ENCODE results near the gene KRT83.
A peak's percentile ranks its signal among the peaks of the same experiment; 100 is the strongest.

KRT83 gene

DNA sequence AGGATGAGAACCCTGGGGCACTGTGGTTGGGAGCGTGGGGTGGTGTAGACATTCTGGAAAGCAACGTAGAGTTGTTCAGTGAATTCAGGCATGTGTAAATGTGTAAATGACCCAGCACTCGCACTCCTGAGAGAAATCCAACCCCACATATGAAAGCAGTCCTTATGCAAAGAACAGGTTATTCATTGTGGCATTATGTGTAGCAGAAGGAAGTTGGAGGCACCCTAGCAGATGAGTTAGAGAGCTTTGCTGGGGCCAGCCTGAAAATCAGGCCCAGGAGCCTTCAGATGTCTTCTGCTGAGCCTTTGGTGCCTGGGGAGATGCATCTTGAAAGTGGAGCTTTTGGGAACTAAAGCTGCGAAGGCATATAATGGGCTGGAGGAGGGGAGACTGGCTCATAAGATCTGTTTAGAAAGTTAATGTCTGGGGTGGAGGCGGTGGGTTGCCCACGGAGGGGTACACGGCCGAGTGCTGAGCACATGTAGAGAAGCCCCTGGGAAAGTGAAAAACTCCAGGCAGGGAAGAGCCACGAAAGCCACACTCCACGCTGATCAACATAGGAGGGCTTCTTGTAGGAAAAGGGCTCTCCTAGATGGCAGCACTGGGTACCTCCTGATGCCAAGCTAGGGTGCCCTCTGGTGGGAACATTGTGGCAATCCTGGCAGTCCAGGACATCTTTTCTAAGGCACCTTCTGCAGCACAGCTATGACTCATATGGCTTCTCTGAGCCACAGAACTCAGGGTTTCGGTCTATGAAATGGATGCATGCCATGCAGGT is 6.0 kb upstream of the KRT83 start (continued):
- TF ChIP-seq, protein P1, sequence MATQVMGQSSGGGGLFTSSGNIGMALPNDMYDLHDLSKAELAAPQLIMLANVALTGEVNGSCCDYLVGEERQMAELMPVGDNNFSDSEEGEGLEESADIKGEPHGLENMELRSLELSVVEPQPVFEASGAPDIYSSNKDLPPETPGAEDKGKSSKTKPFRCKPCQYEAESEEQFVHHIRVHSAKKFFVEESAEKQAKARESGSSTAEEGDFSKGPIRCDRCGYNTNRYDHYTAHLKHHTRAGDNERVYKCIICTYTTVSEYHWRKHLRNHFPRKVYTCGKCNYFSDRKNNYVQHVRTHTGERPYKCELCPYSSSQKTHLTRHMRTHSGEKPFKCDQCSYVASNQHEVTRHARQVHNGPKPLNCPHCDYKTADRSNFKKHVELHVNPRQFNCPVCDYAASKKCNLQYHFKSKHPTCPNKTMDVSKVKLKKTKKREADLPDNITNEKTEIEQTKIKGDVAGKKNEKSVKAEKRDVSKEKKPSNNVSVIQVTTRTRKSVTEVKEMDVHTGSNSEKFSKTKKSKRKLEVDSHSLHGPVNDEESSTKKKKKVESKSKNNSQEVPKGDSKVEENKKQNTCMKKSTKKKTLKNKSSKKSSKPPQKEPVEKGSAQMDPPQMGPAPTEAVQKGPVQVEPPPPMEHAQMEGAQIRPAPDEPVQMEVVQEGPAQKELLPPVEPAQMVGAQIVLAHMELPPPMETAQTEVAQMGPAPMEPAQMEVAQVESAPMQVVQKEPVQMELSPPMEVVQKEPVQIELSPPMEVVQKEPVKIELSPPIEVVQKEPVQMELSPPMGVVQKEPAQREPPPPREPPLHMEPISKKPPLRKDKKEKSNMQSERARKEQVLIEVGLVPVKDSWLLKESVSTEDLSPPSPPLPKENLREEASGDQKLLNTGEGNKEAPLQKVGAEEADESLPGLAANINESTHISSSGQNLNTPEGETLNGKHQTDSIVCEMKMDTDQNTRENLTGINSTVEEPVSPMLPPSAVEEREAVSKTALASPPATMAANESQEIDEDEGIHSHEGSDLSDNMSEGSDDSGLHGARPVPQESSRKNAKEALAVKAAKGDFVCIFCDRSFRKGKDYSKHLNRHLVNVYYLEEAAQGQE (tag by site-specific recombination; IDR thresholded peaks at IDR 0.05): no peak
- TF ChIP-seq PRDM6 (tag by site-specific recombination; IDR thresholded peaks at IDR 0.05): no peak
- TF ChIP-seq ZNF37A (tag by site-specific recombination; IDR thresholded peaks at IDR 0.05): no peak
- no peak for TF ChIP-seq ZNF324 (tag by site-specific recombination; IDR thresholded peaks at IDR 0.05)
- TF ChIP-seq GLIS1 (tag by site-specific recombination; IDR thresholded peaks at IDR 0.05): 0 out of 2 replicates have a peak, but pooled peaks have one; percentile 14
- TF ChIP-seq ZFP37 (tag by site-specific recombination; IDR thresholded peaks at IDR 0.05): 0 out of 2 replicates have a peak, but pooled peaks have one; percentile 55
- no peak for TF ChIP-seq ZNF280D (tag by site-specific recombination; IDR thresholded peaks at IDR 0.05)
- no peak for TF ChIP-seq YY1 (tag by site-specific recombination; IDR thresholded peaks at IDR 0.05)
- 0 out of 2 replicates have a peak, but pooled peaks have one; percentile 37 for TF ChIP-seq ZBTB8A (tag by site-specific recombination; IDR thresholded peaks at IDR 0.05)
- TF ChIP-seq SP3 (tag by site-specific recombination; IDR thresholded peaks at IDR 0.05): no peak
- no peak for TF ChIP-seq ZNF580 (tag by site-specific recombination; IDR thresholded peaks at IDR 0.05)
- no peak for TF ChIP-seq ZNF169 (tag by site-specific recombination; IDR thresholded peaks at IDR 0.05)
- peak; percentile 74; the same call in 1 of the 2 replicates for TF ChIP-seq ZBTB48 (tag by site-specific recombination; IDR thresholded peaks at IDR 0.05)
- TF ChIP-seq ZNF544 (tag by site-specific recombination; IDR thresholded peaks at IDR 0.05): no peak
- TF ChIP-seq ZBTB1 (tag by site-specific recombination; IDR thresholded peaks at IDR 0.05): no peak
- no peak for TF ChIP-seq ZNF133 (tag by site-specific recombination; IDR thresholded peaks at IDR 0.05)
- no peak for TF ChIP-seq PRDM4 (tag by site-specific recombination; IDR thresholded peaks at IDR 0.05)
- TF ChIP-seq ZNF654 (tag by site-specific recombination; IDR thresholded peaks at IDR 0.05; ENCODE audit: low read depth): peak; percentile 67
- no peak for TF ChIP-seq ZNF146 (tag by site-specific recombination; IDR thresholded peaks at IDR 0.05)
- 0 out of 2 replicates have a peak, but pooled peaks have one; percentile 23 for TF ChIP-seq ZNF335 (tag by site-specific recombination; conservative IDR thresholded peaks at IDR 0.05)
- no peak for TF ChIP-seq ZNF16 (tag by site-specific recombination; IDR thresholded peaks at IDR 0.05; ENCODE audit: low read depth)
- peak; percentile 28; the same call in 1 of the 2 replicates for TF ChIP-seq ZNF394 (tag by site-specific recombination; IDR thresholded peaks at IDR 0.05; ENCODE audit: borderline replicate concordance)
- TF ChIP-seq ZNF248 (tag by site-specific recombination; IDR thresholded peaks at IDR 0.05): no peak
- TF ChIP-seq ZBTB17 (tag by site-specific recombination; IDR thresholded peaks at IDR 0.05): peak; percentile 63
- TF ChIP-seq ZNF274 (IDR thresholded peaks at IDR 0.05; ENCODE audit: low read length): no peak
- TF ChIP-seq ZNF274 (tag by site-specific recombination; IDR thresholded peaks at IDR 0.05; ENCODE audit: borderline replicate concordance): no peak
- TF ChIP-seq, protein P2, sequence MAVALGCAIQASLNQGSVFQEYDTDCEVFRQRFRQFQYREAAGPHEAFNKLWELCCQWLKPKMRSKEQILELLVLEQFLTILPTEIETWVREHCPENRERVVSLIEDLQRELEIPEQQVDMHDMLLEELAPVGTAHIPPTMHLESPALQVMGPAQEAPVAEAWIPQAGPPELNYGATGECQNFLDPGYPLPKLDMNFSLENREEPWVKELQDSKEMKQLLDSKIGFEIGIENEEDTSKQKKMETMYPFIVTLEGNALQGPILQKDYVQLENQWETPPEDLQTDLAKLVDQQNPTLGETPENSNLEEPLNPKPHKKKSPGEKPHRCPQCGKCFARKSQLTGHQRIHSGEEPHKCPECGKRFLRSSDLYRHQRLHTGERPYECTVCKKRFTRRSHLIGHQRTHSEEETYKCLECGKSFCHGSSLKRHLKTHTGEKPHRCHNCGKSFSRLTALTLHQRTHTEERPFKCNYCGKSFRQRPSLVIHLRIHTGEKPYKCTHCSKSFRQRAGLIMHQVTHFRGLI (tag by site-specific recombination; IDR thresholded peaks at IDR 0.05): no peak
- no peak for TF ChIP-seq ZNF10 (tag by site-specific recombination; IDR thresholded peaks at IDR 0.05)

All from HEK293 (cell line).